ENCODE results near the gene NKX6-2. TPM values are rescaled to one million over a fixed set of nuclear protein-coding genes. Genes with fewer than 3 reads are reported as not detected.

NKX6-2 gene
- total RNA-seq, 1 donor from 2014 or later: not detected

- Histone ChIP-seq H4K20me1 (ENCODE audit: insufficient read depth, low read length) (peaks cover 7% of the 10 kb centered on the region), H3K79me2 (ENCODE audit: insufficient read depth, low read length) (no peaks in the 10 kb centered on the region), H3K4me1 (ENCODE audit: insufficient read depth, low read length) (no peaks in the 10 kb centered on the region), H3K9ac (ENCODE audit: low read length) (no peak overlapping the region), H3K27me3 (ENCODE audit: insufficient read depth, low read length) (no peaks in the 10 kb centered on the region), H2AFZ (ENCODE audit: low read depth, low read length) (no peak overlapping the region), H3K4me2 (ENCODE audit: low read length) (no peak overlapping the region), H3K9me3 (ENCODE audit: insufficient read depth, low read depth, low read length) (no peaks in the 10 kb centered on the region), H3K36me3 (ENCODE audit: insufficient read depth, low read length) (peaks cover 3% of the 10 kb centered on the region), H3K27ac (ENCODE audit: low read depth, low read length) (no peak overlapping the region), H3K4me3 (ENCODE audit: insufficient read depth, low read depth, low read length) (no peak overlapping the region)
- TF ChIP-seq EZH2 (IDR thresholded peaks at IDR 0.05; ENCODE audit: insufficient read depth, low read length): no peak
- TF ChIP-seq, protein P1, sequence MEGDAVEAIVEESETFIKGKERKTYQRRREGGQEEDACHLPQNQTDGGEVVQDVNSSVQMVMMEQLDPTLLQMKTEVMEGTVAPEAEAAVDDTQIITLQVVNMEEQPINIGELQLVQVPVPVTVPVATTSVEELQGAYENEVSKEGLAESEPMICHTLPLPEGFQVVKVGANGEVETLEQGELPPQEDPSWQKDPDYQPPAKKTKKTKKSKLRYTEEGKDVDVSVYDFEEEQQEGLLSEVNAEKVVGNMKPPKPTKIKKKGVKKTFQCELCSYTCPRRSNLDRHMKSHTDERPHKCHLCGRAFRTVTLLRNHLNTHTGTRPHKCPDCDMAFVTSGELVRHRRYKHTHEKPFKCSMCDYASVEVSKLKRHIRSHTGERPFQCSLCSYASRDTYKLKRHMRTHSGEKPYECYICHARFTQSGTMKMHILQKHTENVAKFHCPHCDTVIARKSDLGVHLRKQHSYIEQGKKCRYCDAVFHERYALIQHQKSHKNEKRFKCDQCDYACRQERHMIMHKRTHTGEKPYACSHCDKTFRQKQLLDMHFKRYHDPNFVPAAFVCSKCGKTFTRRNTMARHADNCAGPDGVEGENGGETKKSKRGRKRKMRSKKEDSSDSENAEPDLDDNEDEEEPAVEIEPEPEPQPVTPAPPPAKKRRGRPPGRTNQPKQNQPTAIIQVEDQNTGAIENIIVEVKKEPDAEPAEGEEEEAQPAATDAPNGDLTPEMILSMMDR (IDR thresholded peaks at IDR 0.05; ENCODE audit: insufficient read depth, low read depth, low read length): no peak
- H3K36me3 Mint-ChIP-seq (ENCODE audit: low read depth, unreplicated experiment): peaks cover 8% of the 10 kb centered on the region
- no peaks in the 10 kb centered on the region for H3K27me3 Mint-ChIP-seq (ENCODE audit: low read depth, unreplicated experiment)
- FAIRE-seq (no peak), DNase-seq (ENCODE audit: low read depth) (no peak)
- H3K9me3 Mint-ChIP-seq (ENCODE audit: unreplicated experiment): peaks cover 2% of the 10 kb centered on the region
- no peak overlapping the region for H3K27ac Mint-ChIP-seq (ENCODE audit: unreplicated experiment)
- no peaks in the 10 kb centered on the region for H3K4me1 Mint-ChIP-seq (ENCODE audit: low read depth, unreplicated experiment)
- H3K4me3 Mint-ChIP-seq (ENCODE audit: unreplicated experiment): no peak overlapping the region
Observed at GRCh38 chr10:132753596-132753995, 32.4 kb downstream of the NKX6-2 start.

DNA sequence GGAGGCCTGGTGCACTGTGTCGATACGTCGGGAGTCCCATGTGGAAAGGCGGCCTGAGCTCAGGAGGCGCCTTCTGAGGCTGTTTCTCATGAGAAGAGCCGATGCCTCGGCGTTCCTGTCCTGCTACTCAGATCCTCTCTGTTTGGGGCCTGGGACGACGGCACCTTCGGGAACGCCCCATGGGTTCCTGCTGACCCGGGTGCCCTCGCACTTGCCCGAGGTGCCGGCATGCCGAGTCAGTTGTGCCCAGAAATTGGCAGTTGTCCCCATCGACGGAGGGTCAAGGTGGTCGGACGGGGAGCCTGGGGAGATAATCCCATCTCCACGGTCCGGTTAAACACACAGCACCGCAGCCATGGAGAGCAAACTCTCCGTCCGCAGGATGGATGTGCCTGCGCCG is 33.0 kb downstream of the NKX6-2 start:
- no peak overlapping the region for H3K4me3 Mint-ChIP-seq (ENCODE audit: unreplicated experiment)
- H3K27ac Mint-ChIP-seq (ENCODE audit: unreplicated experiment): no peak overlapping the region
- H3K4me1 Mint-ChIP-seq (ENCODE audit: low read depth, unreplicated experiment): peaks cover 3% of the 10 kb centered on the region
- Histone ChIP-seq H2AFZ (ENCODE audit: low read depth, low read length) (no peak overlapping the region), H3K27me3 (ENCODE audit: insufficient read depth, low read length) (no peaks in the 10 kb centered on the region), H3K27ac (ENCODE audit: low read depth, low read length) (no peak overlapping the region), H3K79me2 (ENCODE audit: insufficient read depth, low read length) (no peaks in the 10 kb centered on the region), H3K4me1 (ENCODE audit: insufficient read depth, low read length) (no peaks in the 10 kb centered on the region), H3K36me3 (ENCODE audit: insufficient read depth, low read length) (peaks cover 3% of the 10 kb centered on the region), H3K9me3 (ENCODE audit: insufficient read depth, low read depth, low read length) (no peaks in the 10 kb centered on the region), H4K20me1 (ENCODE audit: insufficient read depth, low read length) (peaks cover 7% of the 10 kb centered on the region), H3K9ac (ENCODE audit: low read length) (no peak overlapping the region), H3K4me3 (ENCODE audit: insufficient read depth, low read depth, low read length) (no peak overlapping the region), H3K4me2 (ENCODE audit: low read length) (no peak overlapping the region)
- H3K27me3 Mint-ChIP-seq (ENCODE audit: low read depth, unreplicated experiment): no peaks in the 10 kb centered on the region
- TF ChIP-seq, protein P1 (IDR thresholded peaks at IDR 0.05; ENCODE audit: insufficient read depth, low read depth, low read length): no peak
- no peak for TF ChIP-seq EZH2 (IDR thresholded peaks at IDR 0.05; ENCODE audit: insufficient read depth, low read length)
- DNase-seq (ENCODE audit: low read depth): no peak
- H3K36me3 Mint-ChIP-seq (ENCODE audit: low read depth, unreplicated experiment): peaks cover 7% of the 10 kb centered on the region
- FAIRE-seq: no peak
- H3K9me3 Mint-ChIP-seq (ENCODE audit: unreplicated experiment): peaks cover 2% of the 10 kb centered on the region

DNA sequence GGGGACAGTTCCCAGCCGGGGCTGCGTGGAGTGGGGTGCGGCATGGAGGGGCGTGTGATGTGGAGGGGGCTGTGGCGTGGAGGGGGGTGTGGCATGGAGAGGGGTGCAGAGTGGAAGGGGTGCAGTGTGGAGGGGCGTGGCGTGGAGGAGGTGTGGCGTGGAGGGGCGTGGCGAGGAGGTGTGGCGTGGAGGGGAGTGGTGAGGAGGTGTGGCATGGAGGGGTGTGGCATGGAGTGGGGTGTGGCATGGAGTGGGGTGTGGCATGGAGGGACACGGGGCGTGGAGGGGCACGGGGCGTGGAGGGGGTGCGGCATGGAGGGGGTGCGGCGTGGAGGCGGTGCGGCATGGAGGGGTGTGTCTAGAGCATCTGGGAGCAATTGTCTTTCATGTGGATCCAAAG is 33.6 kb downstream of the NKX6-2 start:
- Histone ChIP-seq H4K20me1 (ENCODE audit: insufficient read depth, low read length) (peaks cover 7% of the 10 kb centered on the region), H3K27me3 (ENCODE audit: insufficient read depth, low read length) (no peaks in the 10 kb centered on the region), H3K4me2 (ENCODE audit: low read length) (no peak overlapping the region), H3K79me2 (ENCODE audit: insufficient read depth, low read length) (no peaks in the 10 kb centered on the region), H2AFZ (ENCODE audit: low read depth, low read length) (no peak overlapping the region), H3K27ac (ENCODE audit: low read depth, low read length) (no peak overlapping the region), H3K4me3 (ENCODE audit: insufficient read depth, low read depth, low read length) (no peak overlapping the region), H3K9ac (ENCODE audit: low read length) (no peak overlapping the region), H3K4me1 (ENCODE audit: insufficient read depth, low read length) (no peaks in the 10 kb centered on the region), H3K9me3 (ENCODE audit: insufficient read depth, low read depth, low read length) (no peaks in the 10 kb centered on the region), H3K36me3 (ENCODE audit: insufficient read depth, low read length) (peaks cover 3% of the 10 kb centered on the region)
- Mint-ChIP-seq H3K4me1 (ENCODE audit: low read depth, unreplicated experiment) (peaks cover 3% of the 10 kb centered on the region), H3K27me3 (ENCODE audit: low read depth, unreplicated experiment) (no peaks in the 10 kb centered on the region), H3K27ac (ENCODE audit: unreplicated experiment) (no peak overlapping the region), H3K9me3 (ENCODE audit: unreplicated experiment) (peaks cover 2% of the 10 kb centered on the region), H3K36me3 (ENCODE audit: low read depth, unreplicated experiment) (peaks cover 6% of the 10 kb centered on the region), H3K4me3 (ENCODE audit: unreplicated experiment) (no peak overlapping the region)
- no peak for DNase-seq (ENCODE audit: low read depth)
- no peak for FAIRE-seq
- no peak for TF ChIP-seq EZH2 (IDR thresholded peaks at IDR 0.05; ENCODE audit: insufficient read depth, low read length)
- TF ChIP-seq, protein P1 (IDR thresholded peaks at IDR 0.05; ENCODE audit: insufficient read depth, low read depth, low read length): no peak
